ENCODE measurements around the gene B3GNT7. TPM values are rescaled to one million over a fixed set of nuclear protein-coding genes. Genes with fewer than 3 reads are reported as not detected.

Gene B3GNT7
- total RNA-seq, 1 donor from 2014 or later = 80.0 TPM

- Histone ChIP-seq H3K27ac (no peak overlapping the region), H3K9me3 (no peaks in the 10 kb centered on the region), H3K27me3 (ENCODE audit: low read depth) (no peaks in the 10 kb centered on the region), H3K4me3 (no peak overlapping the region), H3K36me3 (no peaks in the 10 kb centered on the region), H3K4me1 (peaks cover 14% of the 10 kb centered on the region)
- DNase-seq (no peak), ATAC-seq (no peak)
- TF ChIP-seq, protein P1, sequence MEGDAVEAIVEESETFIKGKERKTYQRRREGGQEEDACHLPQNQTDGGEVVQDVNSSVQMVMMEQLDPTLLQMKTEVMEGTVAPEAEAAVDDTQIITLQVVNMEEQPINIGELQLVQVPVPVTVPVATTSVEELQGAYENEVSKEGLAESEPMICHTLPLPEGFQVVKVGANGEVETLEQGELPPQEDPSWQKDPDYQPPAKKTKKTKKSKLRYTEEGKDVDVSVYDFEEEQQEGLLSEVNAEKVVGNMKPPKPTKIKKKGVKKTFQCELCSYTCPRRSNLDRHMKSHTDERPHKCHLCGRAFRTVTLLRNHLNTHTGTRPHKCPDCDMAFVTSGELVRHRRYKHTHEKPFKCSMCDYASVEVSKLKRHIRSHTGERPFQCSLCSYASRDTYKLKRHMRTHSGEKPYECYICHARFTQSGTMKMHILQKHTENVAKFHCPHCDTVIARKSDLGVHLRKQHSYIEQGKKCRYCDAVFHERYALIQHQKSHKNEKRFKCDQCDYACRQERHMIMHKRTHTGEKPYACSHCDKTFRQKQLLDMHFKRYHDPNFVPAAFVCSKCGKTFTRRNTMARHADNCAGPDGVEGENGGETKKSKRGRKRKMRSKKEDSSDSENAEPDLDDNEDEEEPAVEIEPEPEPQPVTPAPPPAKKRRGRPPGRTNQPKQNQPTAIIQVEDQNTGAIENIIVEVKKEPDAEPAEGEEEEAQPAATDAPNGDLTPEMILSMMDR (IDR thresholded peaks at IDR 0.05) = no peak
- intact Hi-C loops (cut with DNase I) = no loop called here
These were observed 6.7 kb upstream of the B3GNT7 start for GRCh38 chr2:231388725-231389346.

DNA sequence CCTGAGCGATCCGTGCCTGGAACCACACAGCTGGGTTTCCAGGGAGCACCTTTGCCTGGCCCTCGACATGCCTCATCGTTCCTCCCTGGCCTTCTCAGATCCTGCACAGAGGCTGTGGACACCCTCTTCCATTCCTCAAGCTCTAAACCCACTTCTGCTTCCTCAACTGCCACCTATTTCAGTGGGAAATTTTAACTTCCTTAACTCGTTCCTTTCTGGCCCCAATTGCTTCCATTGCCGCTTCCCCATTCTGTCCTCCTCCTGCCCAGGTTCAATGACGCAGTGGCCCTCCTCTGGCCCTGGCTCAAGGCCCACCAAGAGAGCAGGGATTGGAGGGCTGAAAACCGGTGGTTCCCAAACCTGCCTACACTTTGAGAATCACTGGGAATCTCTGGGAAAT, 4.8 kb upstream of the B3GNT7 start:
- no peaks in the 10 kb centered on the region for H3K9me3 ChIP-seq
- peaks cover 7% of the 10 kb centered on the region for H3K27me3 ChIP-seq (ENCODE audit: low read depth)
- no peak overlapping the region for H3K27ac ChIP-seq
- H3K4me3 ChIP-seq = no peak overlapping the region
- H3K4me1 ChIP-seq = peaks cover 24% of the 10 kb centered on the region
- H3K36me3 ChIP-seq = no peaks in the 10 kb centered on the region
- ATAC-seq = no peak
- intact Hi-C loops (cut with DNase I) = no loop called here
- no peak for DNase-seq
- TF ChIP-seq, protein P1 (IDR thresholded peaks at IDR 0.05) = no peak

- DNase-seq = no peak
- Histone ChIP-seq H3K4me1 (peaks cover 24% of the 10 kb centered on the region), H3K4me3 (no peak overlapping the region), H3K9me3 (no peaks in the 10 kb centered on the region), H3K27ac (no peak overlapping the region), H3K27me3 (ENCODE audit: low read depth) (peaks cover 15% of the 10 kb centered on the region), H3K36me3 (no peaks in the 10 kb centered on the region)
- no peak for ATAC-seq
- TF ChIP-seq, protein P1 (IDR thresholded peaks at IDR 0.05) = no peak
- intact Hi-C loops (cut with DNase I) = no loop called here
These were observed 3.5 kb upstream of the B3GNT7 start for GRCh38 chr2:231391981-231392380.

DNA sequence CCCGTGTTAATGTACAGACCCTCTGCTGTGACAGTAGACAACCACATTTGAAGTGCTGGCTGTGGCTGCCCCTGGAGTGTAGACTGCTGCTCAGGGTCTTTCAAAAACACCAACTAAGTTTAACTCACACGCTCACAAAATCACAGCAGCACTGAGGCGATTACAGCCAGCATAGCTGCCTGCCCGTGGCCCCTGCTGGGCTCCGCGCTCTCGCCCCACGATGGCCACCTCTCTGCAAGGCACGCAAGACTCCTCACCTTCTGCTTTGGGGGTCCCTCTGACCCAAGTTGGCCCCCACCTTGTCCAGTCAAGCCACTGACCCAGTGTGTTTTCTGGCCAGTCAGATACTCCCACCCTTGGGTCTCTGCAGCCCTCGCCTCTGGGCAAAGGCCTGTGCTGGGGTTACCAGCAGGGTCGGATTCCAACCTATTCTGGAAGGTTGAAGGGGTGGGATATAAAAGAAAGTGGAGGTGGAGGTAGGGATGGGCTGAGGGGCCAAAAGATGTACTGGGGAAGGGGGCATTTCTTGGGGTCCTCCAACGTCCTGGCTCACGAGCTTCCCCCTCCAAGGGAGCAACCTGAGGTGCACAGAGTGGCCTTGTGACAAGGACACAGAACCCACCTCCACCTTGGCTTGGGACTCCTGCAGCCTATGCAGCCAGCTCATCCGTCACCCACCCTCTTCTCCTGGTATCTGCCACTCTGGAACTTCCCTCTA, 2.9 kb upstream of the B3GNT7 start:
- Histone ChIP-seq H3K36me3 (no peaks in the 10 kb centered on the region), H3K27ac (peak overlapping the region; percentile 74), H3K4me3 (no peak overlapping the region), H3K27me3 (ENCODE audit: low read depth) (peaks cover 15% of the 10 kb centered on the region), H3K4me1 (peaks cover 24% of the 10 kb centered on the region), H3K9me3 (no peaks in the 10 kb centered on the region)
- intact Hi-C loops (cut with DNase I) = no loop called here
- TF ChIP-seq, protein P1 (IDR thresholded peaks at IDR 0.05) = no peak
- ATAC-seq (no peak), DNase-seq (no peak)

- Histone ChIP-seq H3K4me3 (no peak overlapping the region), H3K27ac (peak overlapping the region; percentile 74), H3K36me3 (peaks cover 8% of the 10 kb centered on the region), H3K9me3 (no peaks in the 10 kb centered on the region), H3K27me3 (ENCODE audit: low read depth) (peaks cover 15% of the 10 kb centered on the region), H3K4me1 (peaks cover 24% of the 10 kb centered on the region)
- ATAC-seq = peak in 1 of 2 donors; percentile 17
- intact Hi-C loops (cut with DNase I) = no loop called here
- no peak for DNase-seq
- TF ChIP-seq, protein P1 (IDR thresholded peaks at IDR 0.05) = peak; percentile 26
These were observed 2.1 kb upstream of the B3GNT7 start for GRCh38 chr2:231393149-231394131.
